GM23338 (cell line): Measurements from ENCODE around the gene FOXP1.

Experiments used
- CREB1 ChIP-seq: fragments of 250-450 bp; sonication (Bioruptor Pico); IDR thresholded peaks from 2 replicates; pipeline ENCODE4 v1.5.0; 2020; ENCODE audit warnings: low read depth, mild to moderate bottlenecking, moderate library complexity
- CTCF ChIP-seq, 2 experiments: fragments of 200-600 bp in 1 of 2; sonication (generic) in 1 of 2; conservative IDR thresholded peaks; 2 replicates each; pipeline versions ENCODE4 v1.5.1 to v1.6.1; 2016 to 2017; ENCODE audit warnings: antibody characterized with exemption in 2 of 2, low read depth in 2 of 2, mild to moderate bottlenecking in 2 of 2, moderate library complexity in 1 of 2
- ETS1 ChIP-seq: IDR thresholded peaks from 2 replicates; pipeline ENCODE4 v1.6.1; 2016; ENCODE audit warnings: antibody characterized with exemption
- EZH2 ChIP-seq: fragments of 200-600 bp; sonication (generic); IDR thresholded peaks from one replicate; pipeline ENCODE4 v1.8.0; 2017; ENCODE audit warnings: antibody characterized with exemption, mild to moderate bottlenecking, low read depth; ENCODE audit not compliant: unreplicated experiment
- EZH2phosphoT487 ChIP-seq: fragments of 200-600 bp; sonication (generic); IDR thresholded peaks from one replicate; pipeline ENCODE4 v1.8.1; 2018; ENCODE audit warnings: antibody characterized with exemption; ENCODE audit not compliant: unreplicated experiment
- JUNB ChIP-seq: IDR thresholded peaks from one replicate; pipeline ENCODE4 v1.6.1; 2016; ENCODE audit warnings: antibody characterized with exemption; ENCODE audit not compliant: unreplicated experiment
- POLR2AphosphoS5 ChIP-seq: IDR thresholded peaks from 2 replicates; pipeline ENCODE4 v1.6.1; 2016; ENCODE audit warnings: antibody characterized with exemption, low read depth
- REST ChIP-seq: IDR thresholded peaks from one replicate; pipeline ENCODE4 v1.6.1; 2018; ENCODE audit warnings: antibody characterized with exemption; ENCODE audit not compliant: unreplicated experiment
- STAT1 ChIP-seq: IDR thresholded peaks from one replicate; pipeline ENCODE4 v1.6.1; 2016; ENCODE audit warnings: antibody characterized with exemption; ENCODE audit not compliant: unreplicated experiment

- no peak for TF ChIP-seq CREB1
- no peak for TF ChIP-seq CTCF (conservative IDR thresholded peaks at IDR 0.05; ENCODE audit: low read depth in 2 of 2)
- no peak for TF ChIP-seq ETS1
- TF ChIP-seq POLR2AphosphoS5, result no peak
- no peak for TF ChIP-seq REST
- no peak for TF ChIP-seq EZH2
- TF ChIP-seq JUNB, result no peak
- no peak for TF ChIP-seq STAT1
- TF ChIP-seq EZH2phosphoT487, result no peak
Measured at GRCh38 chr3:71484452-71484851, 99.1 kb downstream of the FOXP1 start.
